Activated naive CD8-positive, alpha-beta T cell treated with anti-CD3 and anti-CD28 coated beads for 36 hours (primary cell): ENCODE measurements around the gene PACSIN1. TPM values are rescaled to one million over a fixed set of nuclear protein-coding genes. Genes with fewer than 3 reads are reported as not detected.

Experiments
- DNase-seq: peaks from one replicate; pipeline ENCODE4 v3.0.0; 2021
- H3K27ac Mint-ChIP-seq: one replicate; pipeline ENCODE4 v1.8.0; 2022; ENCODE audit warnings: mild to moderate bottlenecking, moderate library complexity, mixed read lengths
- H3K27me3 Mint-ChIP-seq: one replicate; pipeline ENCODE4 v1.8.0; 2022; ENCODE audit warnings: mild to moderate bottlenecking, mixed read lengths
- H3K36me3 Mint-ChIP-seq: one replicate; pipeline ENCODE4 v1.8.0; 2021; ENCODE audit warnings: mild to moderate bottlenecking, mixed read lengths
- H3K4me1 Mint-ChIP-seq: one replicate; pipeline ENCODE4 v1.8.0; 2021; ENCODE audit warnings: mixed read lengths
- H3K4me3 Mint-ChIP-seq: one replicate; pipeline ENCODE4 v1.8.0; 2022; ENCODE audit warnings: mild to moderate bottlenecking, moderate library complexity, mixed read lengths
- H3K9me3 Mint-ChIP-seq: one replicate; pipeline ENCODE4 v1.8.0; 2022; ENCODE audit warnings: mixed read lengths
- total RNA-seq, 2 experiments: library from RNA; stranded (reverse); gene quantifications; one replicate each; pipeline ENCODE4 v1.2.3, GENCODE V29; 2021

PACSIN1 gene
- total RNA-seq, 2 experiments from 2014 or later = 0.19 to 0.28 TPM

GRCh38 chr6:34546551-34547321, 80.9 kb downstream of the PACSIN1 start:
- H3K36me3 Mint-ChIP-seq = no peaks in the 10 kb centered on the region
- no peak for DNase-seq
- H3K27me3 Mint-ChIP-seq = peaks cover 4% of the 10 kb centered on the region
- H3K4me3 Mint-ChIP-seq = no peak overlapping the region
- H3K4me1 Mint-ChIP-seq = no peaks in the 10 kb centered on the region
- H3K9me3 Mint-ChIP-seq = no peaks in the 10 kb centered on the region
- H3K27ac Mint-ChIP-seq = no peak overlapping the region

GRCh38 chr6:34547701-34548644, 82.1 kb downstream of the PACSIN1 start:
- no peak overlapping the region for H3K27ac Mint-ChIP-seq
- H3K4me1 Mint-ChIP-seq = no peaks in the 10 kb centered on the region
- H3K27me3 Mint-ChIP-seq = peaks cover 4% of the 10 kb centered on the region
- no peak for DNase-seq
- H3K36me3 Mint-ChIP-seq = no peaks in the 10 kb centered on the region
- H3K9me3 Mint-ChIP-seq = no peaks in the 10 kb centered on the region
- no peak overlapping the region for H3K4me3 Mint-ChIP-seq

GRCh38 chr6:34549026-34549803, 83.3 kb downstream of the PACSIN1 start:
- Mint-ChIP-seq H3K9me3 (no peaks in the 10 kb centered on the region), H3K36me3 (no peaks in the 10 kb centered on the region), H3K4me1 (peaks cover 4% of the 10 kb centered on the region), H3K4me3 (no peak overlapping the region), H3K27ac (no peak overlapping the region), H3K27me3 (peaks cover 4% of the 10 kb centered on the region)
- no peak for DNase-seq

DNA sequence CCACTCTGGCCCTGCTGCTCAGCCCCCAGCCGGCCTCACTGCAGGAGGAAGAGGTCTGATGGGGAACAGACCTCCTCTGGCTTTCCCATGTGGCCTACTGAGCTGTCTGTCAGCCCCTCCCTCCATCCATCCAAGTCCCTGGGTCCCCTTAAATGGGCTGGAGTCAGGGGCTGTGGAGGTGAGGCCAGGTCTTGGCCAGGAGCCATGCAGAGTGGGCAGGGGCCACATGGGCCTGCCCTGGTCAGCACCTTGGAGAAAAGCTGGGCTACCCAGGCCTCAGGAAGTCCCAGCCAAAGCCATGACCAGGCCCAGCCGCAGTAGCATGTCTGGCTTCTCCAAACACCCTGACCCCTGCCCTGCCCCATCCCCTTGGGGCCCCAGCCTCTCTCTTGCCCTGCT, 83.9 kb downstream of the PACSIN1 start:
- Mint-ChIP-seq H3K4me3 (no peak overlapping the region), H3K4me1 (peaks cover 4% of the 10 kb centered on the region), H3K27ac (no peak overlapping the region), H3K27me3 (peaks cover 4% of the 10 kb centered on the region), H3K36me3 (no peaks in the 10 kb centered on the region), H3K9me3 (no peaks in the 10 kb centered on the region)
- DNase-seq = no peak

DNA sequence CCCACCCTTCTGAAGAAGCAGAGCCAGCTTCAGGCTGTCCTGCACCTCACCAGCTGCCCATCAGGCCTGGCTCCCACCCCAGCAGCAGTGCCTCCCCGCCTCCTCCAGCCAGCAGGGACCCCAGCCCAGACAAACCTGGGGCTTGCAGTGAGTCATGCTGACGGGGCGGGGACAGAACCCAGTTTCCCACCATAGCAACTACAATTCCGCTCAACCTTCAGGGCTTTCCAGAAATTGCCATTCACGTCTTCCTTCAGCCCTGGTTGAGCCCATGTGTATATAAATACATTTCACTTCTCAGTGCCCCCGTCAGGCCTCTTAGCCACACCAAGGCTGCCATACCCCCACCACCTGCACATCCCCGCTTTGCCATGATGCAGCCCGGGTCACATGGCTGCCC, 85.8 kb downstream of the PACSIN1 start:
- Mint-ChIP-seq H3K27me3 (peaks cover 4% of the 10 kb centered on the region), H3K36me3 (no peaks in the 10 kb centered on the region), H3K4me3 (no peak overlapping the region), H3K27ac (no peak overlapping the region), H3K4me1 (peaks cover 9% of the 10 kb centered on the region), H3K9me3 (no peaks in the 10 kb centered on the region)
- no peak for DNase-seq

GRCh38 chr6:34552620-34553019, 86.7 kb downstream of the PACSIN1 start:
- Mint-ChIP-seq H3K27me3 (peaks cover 4% of the 10 kb centered on the region), H3K4me3 (no peak overlapping the region), H3K27ac (no peak overlapping the region), H3K36me3 (no peaks in the 10 kb centered on the region), H3K4me1 (peaks cover 9% of the 10 kb centered on the region), H3K9me3 (no peaks in the 10 kb centered on the region)
- no peak for DNase-seq

DNA sequence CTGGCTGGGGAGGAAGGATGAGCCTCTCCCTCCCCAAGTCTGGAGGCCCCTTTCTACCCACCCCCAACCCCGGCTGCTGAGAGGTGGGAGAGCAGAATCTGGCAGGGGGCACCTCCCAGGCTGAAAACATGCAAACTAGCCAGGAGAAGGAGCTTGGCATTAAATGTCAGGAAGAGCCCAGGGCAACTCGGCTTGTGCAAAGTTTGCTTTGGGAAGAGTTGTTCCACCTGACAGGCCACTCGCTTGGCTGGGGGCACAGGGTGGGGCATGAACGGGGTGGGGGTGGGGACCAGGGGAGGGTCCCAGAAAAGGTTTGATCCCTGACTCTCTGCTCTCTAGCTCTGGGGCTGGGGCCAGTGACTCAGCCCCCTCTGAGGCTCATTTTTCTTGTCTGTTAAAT, 87.3 kb downstream of the PACSIN1 start:
- peaks cover 9% of the 10 kb centered on the region for H3K4me1 Mint-ChIP-seq
- no peak overlapping the region for H3K27ac Mint-ChIP-seq
- DNase-seq = no peak
- H3K4me3 Mint-ChIP-seq = no peak overlapping the region
- H3K36me3 Mint-ChIP-seq = no peaks in the 10 kb centered on the region
- H3K9me3 Mint-ChIP-seq = peaks cover under 1% of the 10 kb centered on the region
- H3K27me3 Mint-ChIP-seq = peaks cover 4% of the 10 kb centered on the region

DNA sequence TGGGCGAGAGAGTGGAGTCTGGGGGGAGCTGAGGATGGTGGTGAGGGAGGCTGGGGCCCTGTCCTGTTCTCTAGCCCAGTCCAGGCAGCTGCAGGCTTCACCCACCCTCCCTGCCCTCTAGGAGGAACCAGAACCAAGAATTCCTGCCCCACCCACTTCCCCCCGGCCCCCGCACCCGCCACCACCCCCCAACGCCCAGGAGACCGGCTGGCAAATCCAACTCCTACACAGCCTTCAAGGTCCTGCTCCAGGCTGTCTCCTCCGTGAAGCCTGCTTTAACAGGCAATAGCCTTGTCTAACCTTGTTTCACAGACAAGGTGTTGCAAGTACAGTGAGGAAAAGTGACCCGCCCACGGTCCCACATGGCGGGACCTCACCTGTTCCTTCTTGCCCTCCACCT, 87.9 kb downstream of the PACSIN1 start:
- Mint-ChIP-seq H3K9me3 (peaks cover 3% of the 10 kb centered on the region), H3K27ac (no peak overlapping the region), H3K27me3 (peaks cover 4% of the 10 kb centered on the region), H3K36me3 (no peaks in the 10 kb centered on the region), H3K4me3 (no peak overlapping the region), H3K4me1 (peaks cover 9% of the 10 kb centered on the region)
- DNase-seq = no peak

- no peak for DNase-seq
- Mint-ChIP-seq H3K27me3 (peaks cover 4% of the 10 kb centered on the region), H3K4me1 (peaks cover 9% of the 10 kb centered on the region), H3K27ac (no peak overlapping the region), H3K36me3 (no peaks in the 10 kb centered on the region), H3K4me3 (no peak overlapping the region), H3K9me3 (peaks cover 3% of the 10 kb centered on the region)
These were observed 88.6 kb downstream of the PACSIN1 start for GRCh38 chr6:34554291-34555006.

DNA sequence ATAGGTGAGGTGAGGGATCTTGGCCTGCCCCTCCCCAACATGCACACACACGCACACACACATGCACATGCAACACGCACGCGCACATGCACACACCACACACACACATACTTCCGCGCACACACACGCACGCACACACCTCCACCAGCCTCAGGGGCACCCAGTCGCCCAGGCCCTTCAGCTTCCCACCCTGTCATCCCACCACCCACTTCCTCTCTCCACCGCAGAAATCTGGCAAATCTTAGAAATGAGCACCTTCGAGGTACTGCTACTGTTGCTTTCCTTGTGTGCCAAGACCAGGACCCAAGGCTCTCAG, 89.1 kb downstream of the PACSIN1 start:
- peaks cover 3% of the 10 kb centered on the region for H3K9me3 Mint-ChIP-seq
- no peaks in the 10 kb centered on the region for H3K36me3 Mint-ChIP-seq
- H3K4me3 Mint-ChIP-seq = no peak overlapping the region
- peaks cover 9% of the 10 kb centered on the region for H3K4me1 Mint-ChIP-seq
- no peak overlapping the region for H3K27ac Mint-ChIP-seq
- peaks cover 4% of the 10 kb centered on the region for H3K27me3 Mint-ChIP-seq
- no peak for DNase-seq

DNA sequence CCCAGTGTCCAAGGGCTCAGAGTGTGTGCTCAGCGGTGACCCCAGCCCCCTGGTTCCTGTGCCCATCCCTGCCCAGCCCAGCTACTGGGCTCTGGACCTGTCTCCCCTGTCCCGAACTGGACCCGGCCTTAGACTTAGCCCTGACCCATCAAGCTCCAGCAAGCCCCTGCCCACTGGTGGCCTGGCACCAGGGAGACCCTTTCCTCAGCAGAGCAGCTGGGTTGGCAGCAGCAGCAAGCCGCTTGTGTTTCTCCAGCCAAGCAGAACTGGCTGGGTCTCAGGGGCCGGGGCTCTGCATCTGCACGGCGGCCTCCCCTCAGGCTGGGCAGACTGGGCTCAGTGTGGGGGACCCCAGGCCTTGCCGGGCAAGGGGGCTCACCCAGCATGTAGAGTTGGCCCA, 89.5 kb downstream of the PACSIN1 start:
- Mint-ChIP-seq H3K9me3 (peaks cover 3% of the 10 kb centered on the region), H3K27me3 (peaks cover under 1% of the 10 kb centered on the region), H3K36me3 (no peaks in the 10 kb centered on the region), H3K4me1 (peaks cover 9% of the 10 kb centered on the region), H3K4me3 (no peak overlapping the region), H3K27ac (no peak overlapping the region)
- no peak for DNase-seq

- H3K4me3 Mint-ChIP-seq = no peak within 1 kb of the TSS
- no peak within 1 kb of the TSS for H3K27ac Mint-ChIP-seq
- H3K36me3 Mint-ChIP-seq = no peaks in the 10 kb centered on the region
- H3K27me3 Mint-ChIP-seq = no peaks in the 10 kb centered on the region
- H3K9me3 Mint-ChIP-seq = peaks cover 3% of the 10 kb centered on the region
- no peak for DNase-seq
- H3K4me1 Mint-ChIP-seq = peaks cover 9% of the 10 kb centered on the region
These were observed 90.2 kb downstream of the PACSIN1 start, which contains the start of gene SPDEF for GRCh38 chr6:34556031-34556471. Gene SPDEF, minus strand, starts transcription at chr6:34556329. Its CDS starts 11,874 bp downstream, at chr6:34544455.

DNA sequence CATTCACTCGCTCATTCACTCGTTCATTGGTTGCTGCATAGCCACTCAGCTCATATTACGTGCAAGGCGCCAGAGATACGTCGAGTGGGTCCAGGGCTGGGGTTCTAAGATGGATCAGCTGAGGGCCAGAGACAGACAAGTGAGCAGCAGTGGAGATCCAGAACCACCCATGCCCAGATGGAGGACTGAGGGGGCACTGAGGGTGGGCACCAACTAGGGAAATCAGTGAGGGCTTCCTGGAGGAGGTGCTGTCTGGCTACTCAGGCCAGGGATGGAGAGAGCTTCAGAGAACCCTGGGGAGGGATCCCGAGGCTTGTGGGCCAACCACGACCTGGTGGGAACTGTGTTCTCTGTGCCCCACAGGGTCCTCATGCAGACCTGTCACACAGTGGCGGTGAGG, 90.6 kb downstream of the PACSIN1 start:
- Mint-ChIP-seq H3K36me3 (no peaks in the 10 kb centered on the region), H3K27me3 (no peaks in the 10 kb centered on the region), H3K9me3 (peaks cover 3% of the 10 kb centered on the region), H3K4me3 (no peak overlapping the region), H3K27ac (no peak overlapping the region), H3K4me1 (peaks cover 9% of the 10 kb centered on the region)
- no peak for DNase-seq

DNA sequence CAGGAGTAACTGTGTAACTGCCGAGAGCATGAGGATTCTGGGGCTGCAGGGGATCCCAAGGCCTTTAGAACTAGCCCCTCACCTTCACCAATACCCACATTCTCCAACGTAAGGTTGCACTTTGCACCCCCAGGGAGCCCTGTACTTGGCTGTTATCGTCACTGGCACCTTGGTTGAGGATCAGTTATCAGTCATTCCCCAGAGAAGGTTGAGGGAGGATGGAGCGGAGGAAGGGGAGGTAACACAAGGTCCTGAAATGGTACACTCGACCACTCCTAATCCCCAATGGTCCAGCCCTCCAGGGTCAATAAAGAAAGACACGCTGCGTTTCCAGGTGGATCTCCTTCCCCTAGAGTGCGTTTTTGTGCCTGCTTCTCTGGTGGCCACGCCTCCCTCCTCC, 91.4 kb downstream of the PACSIN1 start:
- Mint-ChIP-seq H3K4me3 (no peak overlapping the region), H3K9me3 (peaks cover 3% of the 10 kb centered on the region), H3K27me3 (no peaks in the 10 kb centered on the region), H3K27ac (no peak overlapping the region), H3K4me1 (peaks cover 9% of the 10 kb centered on the region), H3K36me3 (no peaks in the 10 kb centered on the region)
- DNase-seq = no peak
